Sigmoid colon (tissue), 7 donors: Measurements from ENCODE around the gene TMPRSS9. TPM values are rescaled to one million over a fixed set of nuclear protein-coding genes. Genes with fewer than 3 reads are reported as not detected.

Source experiments
- DNase-seq: peaks from one replicate; pipeline ENCODE4 v3.0.0-alpha.2; 2019
- H3K27ac ChIP-seq, 4 donors: fragments of 200-600 bp; sonication (generic); one replicate each; pipeline ENCODE4 v1.5.1; 2016 to 2019; ENCODE audit warnings: mild to moderate bottlenecking in 1 of 4
- H3K27me3 ChIP-seq, 3 donors: fragments of 200-600 bp; sonication (generic); one replicate each; pipeline ENCODE4 v1.5.1; 2019; ENCODE audit warnings: mild to moderate bottlenecking in 1 of 3
- H3K36me3 ChIP-seq, 4 donors: fragments of 200-600 bp; sonication (generic); one replicate each; pipeline ENCODE4 v1.5.1; 2016 to 2019
- H3K4me1 ChIP-seq, 4 donors: fragments of 200-600 bp; sonication (generic); one replicate each; pipeline ENCODE4 v1.5.1; 2017 to 2019
- H3K4me3 ChIP-seq, 4 donors: fragments of 200-600 bp; sonication (generic); one replicate each; pipeline ENCODE4 v1.5.1; 2017 to 2019; ENCODE audit warnings: mild to moderate bottlenecking in 2 of 4, moderate library complexity in 1 of 4
- H3K9me3 ChIP-seq, 4 donors: fragments of 200-600 bp in 3 of 4; sonication (generic) in 3 of 4; one replicate each; pipeline versions ENCODE4 v1.5.1 to v1.6.1; 2013 to 2019
- CTCF ChIP-seq, 4 experiments: fragments of 450-650 bp in 3 of 4; fragments of 200-600 bp in 1 of 4; IDR thresholded peaks; one replicate each; pipeline ENCODE4 v1.5.1; 2016 to 2019; ENCODE audit warnings: antibody characterized with exemption in 4 of 4, mild to moderate bottlenecking in 3 of 4, moderate library complexity in 2 of 4
- EP300 ChIP-seq, 4 donors: sonication (generic); formaldehyde crosslinking; IDR thresholded peaks; one replicate each; pipeline ENCODE4 v1.6.1; 2017; ENCODE audit warnings: antibody characterized with exemption in 4 of 4
- POLR2A ChIP-seq, 2 donors: fragments of 450-650 bp; IDR thresholded peaks; one replicate each; pipeline ENCODE4 v1.6.1; 2016; ENCODE audit warnings: antibody characterized with exemption in 2 of 2, mild to moderate bottlenecking in 2 of 2, moderate library complexity in 2 of 2
- POLR2AphosphoS5 ChIP-seq, 4 donors: sonication (generic); formaldehyde crosslinking; IDR thresholded peaks; one replicate each; pipeline ENCODE4 v1.6.1; 2017; ENCODE audit warnings: antibody characterized with exemption in 4 of 4
- WGBS, 2 donors: extraction: QIAGEN DNeasy Blood & Tissue Kit; methylation state at CpG; one replicate each; pipeline ENCODE4 v1.1.7; 2013; 5-methylcytosine and 5-hydroxymethylcytosine counted together
- intact Hi-C: fragments of 100-400 bp; cut with DNase I; formaldehyde crosslinking; loops from one replicate; pipeline ENCODE4 v1.15.1; 2023
- polyA plus RNA-seq, 3 donors: library from polyadenylated mRNA; stranded (reverse); fragments of 200-250 nt; gene quantifications; one replicate each; pipeline ENCODE4 v1.2.3, GENCODE V29; 2013
- total RNA-seq, 4 donors: library from RNA; depleted of rRNA; stranded (reverse); fragments of >200 nt; gene quantifications; one replicate each; pipeline ENCODE4 v1.1.0, GENCODE V29; 2016
- donor health status: healthy with polysubstance abuse.
- donor health status: Bipolar disorder and iron deficiency.
- donor health status: healthy.

The TMPRSS9 gene
- total and polyA plus RNA-seq, 7 donors, result 0.16 to 0.68 (median 0.27) TPM; not detected in 3

- intact Hi-C loops, result loop anchor here (2.0 to 5.0 kb wide), 2 partner anchors 79 to 159 kb away; partner anchors contain the start of genes PLEKHJ1 and SF3A2
- peaks cover 0 to 6% (median 2%) of the 10 kb centered on the region in 4 donors for H3K9me3 ChIP-seq
Measured at GRCh38 chr19:2315818-2316353, 44.2 kb upstream of the TMPRSS9 start.

GRCh38 chr19:2317300-2317699 is 42.8 kb upstream of the TMPRSS9 start:
- TF ChIP-seq POLR2AphosphoS5 (IDR thresholded peaks at IDR 0.05) (no peak), POLR2A (IDR thresholded peaks at IDR 0.05) (no peak), CTCF (IDR thresholded peaks at IDR 0.05) (no peak)
- no peak for DNase-seq
- Histone ChIP-seq H3K36me3 (peaks cover 0 to 14% (median 0%) of the 10 kb centered on the region in 4 donors), H3K4me1 (peaks cover 0 to 8% (median 0%) of the 10 kb centered on the region in 4 donors), H3K27me3 (peaks cover 6 to 15% (median 13%) of the 10 kb centered on the region in 3 donors), H3K9me3 (peaks cover 0 to 6% (median 2%) of the 10 kb centered on the region in 4 donors), H3K4me3 (no peak overlapping the region), H3K27ac (no peak overlapping the region)
- 90 to 95% methylated on average over 13 of the region's 13 CpGs for WGBS, 2 donors
- intact Hi-C loops, result loop anchor here (2.0 to 5.0 kb wide), 2 partner anchors 80 to 160 kb away; partner anchors contain the start of genes PLEKHJ1 and SF3A2

More at GRCh38 chr19:2315818-2316353, 44.2 kb upstream of the TMPRSS9 start:
- Histone ChIP-seq H3K4me3 (no peak overlapping the region), H3K27ac (no peak overlapping the region), H3K36me3 (no peaks in the 10 kb centered on the region), H3K27me3 (peaks cover 13 to 29% (median 25%) of the 10 kb centered on the region in 3 donors), H3K4me1 (peaks cover 0 to 8% (median 0%) of the 10 kb centered on the region in 4 donors)
- peak; percentile 47 to 74 (median 58) for TF ChIP-seq CTCF (IDR thresholded peaks at IDR 0.05)
- no peak for TF ChIP-seq POLR2A (IDR thresholded peaks at IDR 0.05)
- peak; percentile 85 for DNase-seq
- WGBS, 2 donors, result 33 to 39% methylated on average over 22 of the region's 22 CpGs

- peaks cover 0 to 6% (median 2%) of the 10 kb centered on the region in 4 donors for H3K9me3 ChIP-seq
- peaks cover 2 to 10% (median 8%) of the 10 kb centered on the region in 3 donors for H3K27me3 ChIP-seq
- no peak for DNase-seq
- intact Hi-C loops, result loop anchor here (2.0 to 5.0 kb wide), 2 partner anchors 81 to 160 kb away; partner anchors contain the start of genes PLEKHJ1 and SF3A2
- TF ChIP-seq POLR2A (IDR thresholded peaks at IDR 0.05) (no peak), CTCF (IDR thresholded peaks at IDR 0.05) (no peak), POLR2AphosphoS5 (IDR thresholded peaks at IDR 0.05) (no peak), EP300 (IDR thresholded peaks at IDR 0.05) (no peak)
- H3K27ac ChIP-seq, result no peak overlapping the region
- WGBS, 2 donors, result 92 to 93% methylated on average over 25 of the region's 25 CpGs
- H3K4me3 ChIP-seq, result no peak overlapping the region
- H3K4me1 ChIP-seq, result peaks cover 0 to 8% (median 0%) of the 10 kb centered on the region in 4 donors
- H3K36me3 ChIP-seq, result peaks cover 0 to 19% (median 2%) of the 10 kb centered on the region in 4 donors
Measured at GRCh38 chr19:2317756-2318155, 42.3 kb upstream of the TMPRSS9 start.

DNA sequence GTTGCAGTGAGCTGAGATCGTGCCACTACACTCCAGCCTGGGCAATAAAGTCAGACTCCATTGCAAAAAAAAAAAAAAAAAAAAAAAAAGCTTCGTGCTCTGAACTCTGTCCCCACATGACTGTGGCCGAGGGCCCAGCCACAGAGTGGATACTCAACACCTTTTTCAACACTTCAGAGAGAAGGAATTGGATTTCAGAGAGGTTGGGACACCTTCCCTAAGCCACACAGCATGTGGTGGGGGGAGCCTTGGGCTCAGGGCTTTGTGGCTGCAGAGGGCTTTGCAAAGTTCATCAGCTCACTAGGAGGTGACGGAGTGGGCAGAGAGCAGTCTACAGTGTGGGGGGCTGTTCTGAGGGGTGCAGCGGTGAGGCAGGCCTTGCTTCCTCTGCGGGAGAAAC is 41.1 kb upstream of the TMPRSS9 start:
- 70 to 81% methylated on average over 6 of the region's 6 CpGs for WGBS, 2 donors

More for the DNA sequence above, 41.1 kb upstream of the TMPRSS9 start:
- Histone ChIP-seq H3K36me3 (peaks cover 0 to 30% (median 7%) of the 10 kb centered on the region in 4 donors), H3K27ac (no peak overlapping the region), H3K27me3 (no peaks in the 10 kb centered on the region), H3K9me3 (peaks cover 0 to 6% (median 2%) of the 10 kb centered on the region in 4 donors), H3K4me3 (no peak overlapping the region), H3K4me1 (peaks cover 0 to 8% (median 0%) of the 10 kb centered on the region in 4 donors)
- no peak for DNase-seq
- no peak for TF ChIP-seq POLR2AphosphoS5 (IDR thresholded peaks at IDR 0.05)
- no peak for TF ChIP-seq POLR2A (IDR thresholded peaks at IDR 0.05)
- no peak for TF ChIP-seq CTCF (IDR thresholded peaks at IDR 0.05)
- TF ChIP-seq EP300 (IDR thresholded peaks at IDR 0.05), result no peak
- intact Hi-C loops, result loop anchor here (5.0 kb wide), 1 partner anchor 162 kb away; no protein-coding TSS in a partner anchor
